ENCODE results near the gene EXOC3L4. TPM values are rescaled to one million over a fixed set of nuclear protein-coding genes. Genes with fewer than 3 reads are reported as not detected.

EXOC3L4 gene
- total RNA-seq, 2 donors from 2014 or later, result 0.27 to 2.0 TPM

DNA sequence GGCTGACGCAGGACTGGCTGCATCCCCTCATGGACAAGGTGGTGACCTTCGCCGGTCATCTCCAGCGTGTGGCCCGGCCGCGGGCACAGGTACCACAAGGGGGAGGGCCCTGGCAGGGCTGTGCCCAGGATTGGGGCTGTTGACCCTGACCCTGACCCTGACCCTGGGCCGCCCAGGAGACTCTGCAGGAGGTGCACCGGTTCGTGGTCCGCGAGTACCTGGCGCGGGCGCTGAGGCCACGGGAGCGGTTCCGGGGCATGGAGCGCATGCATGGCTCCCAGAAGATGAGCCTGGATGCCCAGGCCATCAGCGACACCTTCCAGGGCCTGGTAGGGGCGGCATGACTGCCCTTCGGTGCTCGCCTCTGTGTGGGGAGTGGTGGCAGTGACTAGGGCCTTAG, 12.9 kb downstream of the EXOC3L4 start:
- H3K9me3 ChIP-seq, result no peaks in the 10 kb centered on the region
- 97% methylated on average over 23 of the region's 23 CpGs for WGBS
- no peak overlapping the region for H3K4me3 ChIP-seq
- peaks cover 4% of the 10 kb centered on the region for H3K4me1 ChIP-seq (replicated peaks)
- intact Hi-C loops (cut with DNase I), result loop anchor here (5.0 kb wide), 2 partner anchors 80 to 185 kb away; no protein-coding TSS in a partner anchor
- peaks cover 11% of the 10 kb centered on the region for H3K27me3 ChIP-seq (replicated peaks; ENCODE audit: insufficient read depth)
- TF ChIP-seq, protein P1, sequence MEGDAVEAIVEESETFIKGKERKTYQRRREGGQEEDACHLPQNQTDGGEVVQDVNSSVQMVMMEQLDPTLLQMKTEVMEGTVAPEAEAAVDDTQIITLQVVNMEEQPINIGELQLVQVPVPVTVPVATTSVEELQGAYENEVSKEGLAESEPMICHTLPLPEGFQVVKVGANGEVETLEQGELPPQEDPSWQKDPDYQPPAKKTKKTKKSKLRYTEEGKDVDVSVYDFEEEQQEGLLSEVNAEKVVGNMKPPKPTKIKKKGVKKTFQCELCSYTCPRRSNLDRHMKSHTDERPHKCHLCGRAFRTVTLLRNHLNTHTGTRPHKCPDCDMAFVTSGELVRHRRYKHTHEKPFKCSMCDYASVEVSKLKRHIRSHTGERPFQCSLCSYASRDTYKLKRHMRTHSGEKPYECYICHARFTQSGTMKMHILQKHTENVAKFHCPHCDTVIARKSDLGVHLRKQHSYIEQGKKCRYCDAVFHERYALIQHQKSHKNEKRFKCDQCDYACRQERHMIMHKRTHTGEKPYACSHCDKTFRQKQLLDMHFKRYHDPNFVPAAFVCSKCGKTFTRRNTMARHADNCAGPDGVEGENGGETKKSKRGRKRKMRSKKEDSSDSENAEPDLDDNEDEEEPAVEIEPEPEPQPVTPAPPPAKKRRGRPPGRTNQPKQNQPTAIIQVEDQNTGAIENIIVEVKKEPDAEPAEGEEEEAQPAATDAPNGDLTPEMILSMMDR (IDR thresholded peaks at IDR 0.05), result no peak
- TF ChIP-seq POLR2AphosphoS5 (IDR thresholded peaks at IDR 0.05) (no peak), POLR2A (IDR thresholded peaks at IDR 0.05) (no peak)
- no peaks in the 10 kb centered on the region for H3K36me3 ChIP-seq
- no peak for DNase-seq (ENCODE audit: low spot score)
- no peak overlapping the region for H3K27ac ChIP-seq

DNA sequence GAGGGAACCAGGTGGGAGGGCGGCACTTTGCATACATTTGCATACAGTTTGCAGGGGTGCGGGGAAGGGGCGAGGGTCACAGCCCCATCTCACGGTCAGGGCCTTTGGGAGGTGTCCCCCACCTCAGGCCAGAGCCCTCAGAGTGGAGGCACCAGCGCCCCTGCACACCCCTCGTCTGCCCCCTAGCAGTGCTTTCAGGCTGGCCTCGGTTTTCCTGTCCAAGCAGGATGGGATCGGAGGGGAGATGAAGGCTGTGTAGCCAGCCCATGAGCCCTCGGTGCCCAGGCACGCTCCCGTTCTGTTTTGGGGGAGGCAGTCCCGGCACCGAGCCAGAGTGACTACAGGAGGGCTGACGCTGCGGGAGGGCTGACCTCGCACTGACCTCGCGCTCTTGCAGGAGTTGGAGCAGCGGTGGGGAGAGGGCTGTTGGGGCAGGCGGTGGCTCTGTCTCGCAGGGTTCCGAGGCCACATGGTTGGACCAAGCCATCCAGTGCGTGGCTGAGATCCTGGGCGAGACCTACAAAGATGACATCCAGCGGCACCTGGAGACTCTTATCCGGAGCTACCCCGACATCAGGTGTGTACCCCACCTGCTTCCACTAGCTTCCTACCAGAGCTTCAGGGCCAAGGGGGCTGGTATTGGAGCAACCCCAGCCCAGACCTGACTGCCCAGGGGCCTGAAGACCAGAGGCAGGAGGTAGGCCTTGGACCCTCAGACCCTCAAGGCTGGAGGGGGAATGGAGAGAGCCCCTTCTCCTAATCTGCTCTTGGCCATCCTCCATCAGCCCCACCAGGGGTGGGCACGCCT, 13.6 kb downstream of the EXOC3L4 start:
- H3K27me3 ChIP-seq (replicated peaks; ENCODE audit: insufficient read depth), result peaks cover 6% of the 10 kb centered on the region
- peaks cover 4% of the 10 kb centered on the region for H3K4me1 ChIP-seq (replicated peaks)
- H3K36me3 ChIP-seq, result no peaks in the 10 kb centered on the region
- DNase-seq (ENCODE audit: low spot score), result no peak
- intact Hi-C loops (cut with DNase I), result loop anchor here (5.0 kb wide), 2 partner anchors 79 to 184 kb away; no protein-coding TSS in a partner anchor
- TF ChIP-seq POLR2AphosphoS5 (IDR thresholded peaks at IDR 0.05), result no peak
- TF ChIP-seq, protein P1 (IDR thresholded peaks at IDR 0.05), result no peak
- TF ChIP-seq POLR2A (IDR thresholded peaks at IDR 0.05), result no peak
- H3K9me3 ChIP-seq, result no peaks in the 10 kb centered on the region
- no peak overlapping the region for H3K4me3 ChIP-seq
- 85% methylated on average over 28 of the region's 28 CpGs for WGBS
- H3K27ac ChIP-seq, result no peak overlapping the region

DNA sequence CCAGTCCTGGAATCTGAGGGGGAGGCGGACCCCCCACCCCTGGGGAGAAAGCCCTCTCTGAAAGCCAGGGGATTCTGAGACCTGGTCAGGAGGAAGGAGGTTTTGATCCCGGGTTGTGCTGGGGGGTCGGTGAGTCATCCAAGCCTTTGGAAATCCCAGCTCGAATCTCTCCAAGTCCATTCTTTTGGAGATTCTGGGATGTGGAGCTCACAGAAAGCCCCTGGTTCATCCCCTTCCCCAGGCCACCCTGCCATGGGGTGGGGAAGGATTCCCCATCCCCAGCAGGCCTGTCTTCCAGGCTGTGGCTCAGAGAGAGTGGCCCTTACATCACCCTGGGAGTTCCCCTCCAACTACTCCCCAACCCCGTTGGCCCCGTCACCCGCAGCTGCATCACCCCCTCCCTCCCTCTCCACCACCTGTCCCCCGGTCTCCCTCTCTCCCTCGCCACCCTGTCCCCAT, 14.3 kb downstream of the EXOC3L4 start:
- no peak for DNase-seq (ENCODE audit: low spot score)
- peaks cover 4% of the 10 kb centered on the region for H3K4me1 ChIP-seq (replicated peaks)

DNA sequence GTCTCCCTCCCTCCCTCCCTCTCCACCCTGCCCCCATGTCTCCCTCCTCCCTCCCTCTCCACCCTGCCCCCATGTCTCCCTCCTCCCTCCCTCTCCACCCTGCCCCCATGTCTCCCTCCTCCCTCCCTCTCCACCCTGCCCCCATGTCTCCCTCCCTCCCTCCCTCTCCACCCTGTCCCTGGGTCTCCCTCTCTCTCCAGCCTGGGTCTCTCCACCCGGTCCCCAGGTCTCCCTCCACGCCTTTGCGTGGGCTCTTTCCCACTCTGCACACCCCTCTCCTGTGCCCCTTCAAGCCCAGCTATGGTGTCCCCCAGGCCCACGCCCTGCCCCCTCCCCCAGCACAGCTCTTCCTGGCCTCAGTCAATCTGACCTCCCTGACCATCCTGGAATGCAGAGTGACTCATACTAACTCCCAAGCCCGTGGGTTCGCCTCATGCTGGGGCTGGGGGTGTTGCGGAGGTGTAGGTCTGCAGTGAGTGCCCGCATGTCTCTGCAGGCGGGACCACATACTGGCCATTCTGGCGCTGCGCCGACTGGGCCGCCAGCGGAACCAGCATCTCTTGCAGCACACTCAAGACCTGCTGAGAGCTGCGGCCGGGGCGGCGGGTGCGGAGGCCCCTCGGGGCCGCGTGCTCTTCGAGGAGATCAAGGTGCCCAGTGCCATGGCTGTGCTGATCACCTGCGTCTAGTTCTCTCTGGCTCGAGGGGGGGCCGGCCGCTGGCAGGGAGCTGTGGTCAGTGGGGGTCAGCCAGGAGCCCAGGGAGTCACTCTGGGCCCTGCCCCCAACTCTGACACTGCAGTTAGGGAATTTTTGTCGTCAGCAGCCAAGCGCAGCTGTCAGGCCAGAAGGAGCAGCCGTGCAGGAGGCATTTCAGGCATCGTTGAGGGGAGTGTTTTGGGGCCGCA, 15.3 kb downstream of the EXOC3L4 start:
- TF ChIP-seq POLR2A (IDR thresholded peaks at IDR 0.05), result no peak
- TF ChIP-seq, protein P1 (IDR thresholded peaks at IDR 0.05), result no peak
- TF ChIP-seq POLR2AphosphoS5 (IDR thresholded peaks at IDR 0.05), result no peak
- Histone ChIP-seq H3K4me1 (replicated peaks) (peaks cover 1% of the 10 kb centered on the region), H3K4me3 (no peak overlapping the region), H3K9me3 (no peaks in the 10 kb centered on the region), H3K36me3 (no peaks in the 10 kb centered on the region), H3K27ac (no peak overlapping the region), H3K27me3 (replicated peaks; ENCODE audit: insufficient read depth) (no peaks in the 10 kb centered on the region)
- intact Hi-C loops (cut with DNase I), result loop anchor here (5.0 kb wide), 2 partner anchors 78 to 183 kb away; no protein-coding TSS in a partner anchor
- no peak for DNase-seq (ENCODE audit: low spot score)
- WGBS, result 61% methylated on average over 32 of the region's 32 CpGs

More for the DNA sequence above, 14.3 kb downstream of the EXOC3L4 start:
- Histone ChIP-seq H3K27me3 (replicated peaks; ENCODE audit: insufficient read depth) (peaks cover 6% of the 10 kb centered on the region), H3K36me3 (no peaks in the 10 kb centered on the region), H3K9me3 (no peaks in the 10 kb centered on the region), H3K4me3 (no peak overlapping the region), H3K27ac (no peak overlapping the region)
- intact Hi-C loops (cut with DNase I), result loop anchor here (5.0 kb wide), 2 partner anchors 79 to 184 kb away; no protein-coding TSS in a partner anchor
- WGBS, result 39% methylated on average over 8 of the region's 9 CpGs
- TF ChIP-seq, protein P1 (IDR thresholded peaks at IDR 0.05), result no peak
- TF ChIP-seq POLR2A (IDR thresholded peaks at IDR 0.05) (no peak), POLR2AphosphoS5 (IDR thresholded peaks at IDR 0.05) (no peak)

Measured in prostate gland (tissue), 2 donors.